ENCODE results near the gene PCDHGB2.
"Not testable (repeated sequence)": the region's sequence is repeated elsewhere in the genome, so short reads cannot be mapped to it uniquely, and the experiment has no call there.

PCDHGB2 gene

DNA sequence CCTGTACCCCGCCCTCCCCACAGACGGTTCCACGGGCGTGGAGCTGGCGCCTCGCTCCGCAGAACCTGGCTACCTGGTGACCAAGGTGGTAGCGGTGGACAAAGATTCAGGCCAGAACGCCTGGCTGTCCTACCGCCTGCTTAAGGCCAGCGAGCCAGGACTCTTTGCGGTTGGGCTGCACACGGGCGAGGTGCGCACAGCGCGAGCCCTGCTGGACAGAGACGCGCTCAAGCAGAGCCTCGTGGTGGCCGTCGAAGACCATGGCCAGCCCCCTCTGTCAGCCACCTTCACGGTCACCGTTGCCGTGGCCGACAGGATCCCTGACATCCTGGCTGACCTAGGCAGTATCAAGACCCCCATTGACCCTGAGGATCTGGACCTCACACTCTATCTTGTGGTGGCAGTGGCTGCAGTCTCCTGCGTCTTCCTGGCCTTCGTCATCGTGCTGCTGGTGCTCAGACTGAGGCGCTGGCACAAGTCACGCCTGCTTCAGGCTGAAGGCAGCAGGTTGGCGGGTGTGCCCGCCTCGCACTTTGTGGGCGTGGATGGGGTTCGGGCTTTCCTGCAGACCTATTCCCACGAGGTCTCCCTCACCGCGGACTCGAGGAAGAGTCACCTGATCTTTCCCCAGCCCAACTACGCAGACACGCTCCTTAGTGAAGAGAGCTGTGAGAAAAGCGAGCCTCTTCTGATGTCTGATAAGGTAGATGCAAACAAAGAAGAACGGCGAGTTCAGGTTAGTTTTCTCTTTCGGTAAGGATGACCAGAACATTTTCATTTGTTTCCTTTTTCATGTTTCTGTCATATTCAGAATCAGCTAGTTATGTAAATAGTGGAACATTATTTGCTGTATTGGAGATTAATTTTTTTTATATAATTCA lies 6.5 kb downstream of the PCDHGB2 start:
- Histone ChIP-seq H3K4me1 (ENCODE audit: control insufficient read depth, insufficient read depth, low read length) (no peaks in the 10 kb centered on the region), H3K27me3 (ENCODE audit: control insufficient read depth, insufficient read depth, low read length, poor library complexity, severe bottlenecking) (no peaks in the 10 kb centered on the region), H3K36me3 (ENCODE audit: control insufficient read depth, insufficient read depth, low read length) (peaks cover 4% of the 10 kb centered on the region), H3K9me3 (ENCODE audit: control insufficient read depth, low read length) (peaks cover 2% of the 10 kb centered on the region), H3K4me3 (ENCODE audit: insufficient read depth, low read depth, low read length) (no peak overlapping the region), H3K27ac (ENCODE audit: insufficient read depth, low read depth, low read length, poor library complexity, severe bottlenecking) (no peak overlapping the region)
- WGBS, 2 experiments: 95% methylated on average over 46 of the region's 46 CpGs

DNA sequence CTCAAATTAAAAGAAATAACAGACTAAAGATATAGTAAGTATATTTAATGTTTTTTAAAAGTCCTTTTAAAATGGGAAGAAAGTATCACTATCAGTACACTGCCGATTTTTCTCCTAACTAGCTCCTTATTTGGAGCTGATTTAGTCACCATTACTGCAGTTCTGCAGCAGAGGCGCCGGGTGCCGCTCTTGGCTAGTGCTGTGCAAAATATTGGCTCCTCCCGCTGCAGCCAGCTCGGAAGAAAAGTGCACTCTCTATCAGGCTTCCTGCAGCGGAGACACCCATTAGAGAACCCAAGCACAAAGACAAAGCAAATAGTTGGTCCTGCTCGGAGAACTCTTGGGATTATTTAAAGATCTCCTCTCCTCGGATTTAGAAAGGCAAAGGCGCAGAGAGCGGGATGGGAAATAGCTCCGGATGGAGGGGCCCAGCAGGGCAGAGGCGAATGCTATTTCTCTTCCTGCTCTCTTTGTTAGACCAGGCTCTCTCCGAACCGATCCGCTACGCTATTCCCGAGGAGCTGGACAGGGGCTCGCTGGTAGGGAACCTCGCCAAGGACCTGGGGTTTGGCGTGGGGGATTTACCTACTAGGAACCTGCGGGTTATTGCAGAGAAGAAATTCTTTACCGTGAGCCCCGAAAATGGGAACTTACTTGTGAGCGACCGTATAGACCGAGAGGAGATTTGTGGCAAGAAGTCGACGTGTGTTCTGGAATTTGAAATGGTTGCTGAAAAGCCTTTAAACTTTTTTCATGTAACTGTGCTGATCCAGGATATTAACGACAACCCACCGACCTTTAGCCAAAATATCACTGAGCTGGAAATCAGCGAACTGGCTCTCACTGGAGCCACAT lies 10.4 kb downstream of the PCDHGB2 start, which contains the start of gene PCDHGB3:
Gene PCDHGB3, plus strand, starts transcription at position 249 of the 855 bp plus-strand sequence. Its CDS starts 153 bp downstream, at position 402.
- 94 to 95% methylated on average over 32 of the region's 32 CpGs for WGBS, 2 experiments
- H3K9me3 ChIP-seq (ENCODE audit: control insufficient read depth, low read length): peaks cover 10% of the 10 kb centered on the region
- no peak within 1 kb of the TSS for H3K27ac ChIP-seq (ENCODE audit: insufficient read depth, low read depth, low read length, poor library complexity, severe bottlenecking)
- no peaks in the 10 kb centered on the region for H3K27me3 ChIP-seq (ENCODE audit: control insufficient read depth, insufficient read depth, low read length, poor library complexity, severe bottlenecking)
- H3K4me1 ChIP-seq (ENCODE audit: control insufficient read depth, insufficient read depth, low read length): no peaks in the 10 kb centered on the region
- no peak within 1 kb of the TSS for H3K4me3 ChIP-seq (ENCODE audit: insufficient read depth, low read depth, low read length)
- H3K36me3 ChIP-seq (ENCODE audit: control insufficient read depth, insufficient read depth, low read length): no peaks in the 10 kb centered on the region

DNA sequence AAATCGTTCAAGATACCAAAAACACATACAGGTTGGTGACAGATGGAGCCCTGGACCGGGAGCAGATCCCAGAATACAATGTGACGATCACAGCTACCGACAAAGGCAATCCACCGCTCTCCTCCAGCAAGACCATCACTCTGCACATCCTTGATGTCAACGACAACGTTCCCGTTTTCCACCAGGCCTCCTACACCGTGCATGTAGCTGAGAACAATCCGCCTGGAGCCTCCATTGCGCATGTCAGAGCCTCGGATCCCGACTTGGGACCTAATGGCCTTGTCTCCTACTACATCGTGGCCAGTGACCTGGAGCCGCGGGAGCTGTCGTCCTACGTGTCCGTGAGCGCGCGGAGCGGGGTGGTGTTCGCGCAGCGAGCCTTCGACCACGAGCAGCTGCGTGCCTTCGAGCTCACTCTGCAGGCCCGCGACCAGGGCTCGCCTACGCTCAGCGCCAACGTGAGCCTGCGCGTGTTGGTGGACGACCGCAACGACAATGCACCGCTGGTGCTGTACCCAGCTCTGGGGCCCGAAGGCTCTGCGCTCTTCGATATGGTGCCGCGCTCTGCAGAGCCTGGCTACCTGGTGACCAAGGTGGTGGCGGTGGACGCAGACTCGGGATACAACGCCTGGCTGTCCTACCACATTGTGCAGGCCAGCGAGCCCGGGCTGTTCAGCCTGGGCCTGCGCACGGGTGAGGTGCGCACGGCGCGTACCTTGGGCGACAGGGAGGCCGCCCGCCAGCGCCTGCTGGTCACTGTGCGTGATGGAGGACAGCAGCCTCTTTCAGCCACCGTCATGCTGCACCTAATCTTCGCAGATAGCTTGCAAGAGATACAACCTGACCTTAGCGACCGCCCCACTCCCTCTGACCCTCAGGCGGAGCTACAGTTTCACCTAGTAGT lies 12.0 kb downstream of the PCDHGB2 start:
- Histone ChIP-seq H3K4me3 (ENCODE audit: insufficient read depth, low read depth, low read length) (no peak overlapping the region), H3K9me3 (ENCODE audit: control insufficient read depth, low read length) (peaks cover 10% of the 10 kb centered on the region)
- 95 to 96% methylated on average over 69 of the region's 69 CpGs for WGBS, 2 experiments

DNA sequence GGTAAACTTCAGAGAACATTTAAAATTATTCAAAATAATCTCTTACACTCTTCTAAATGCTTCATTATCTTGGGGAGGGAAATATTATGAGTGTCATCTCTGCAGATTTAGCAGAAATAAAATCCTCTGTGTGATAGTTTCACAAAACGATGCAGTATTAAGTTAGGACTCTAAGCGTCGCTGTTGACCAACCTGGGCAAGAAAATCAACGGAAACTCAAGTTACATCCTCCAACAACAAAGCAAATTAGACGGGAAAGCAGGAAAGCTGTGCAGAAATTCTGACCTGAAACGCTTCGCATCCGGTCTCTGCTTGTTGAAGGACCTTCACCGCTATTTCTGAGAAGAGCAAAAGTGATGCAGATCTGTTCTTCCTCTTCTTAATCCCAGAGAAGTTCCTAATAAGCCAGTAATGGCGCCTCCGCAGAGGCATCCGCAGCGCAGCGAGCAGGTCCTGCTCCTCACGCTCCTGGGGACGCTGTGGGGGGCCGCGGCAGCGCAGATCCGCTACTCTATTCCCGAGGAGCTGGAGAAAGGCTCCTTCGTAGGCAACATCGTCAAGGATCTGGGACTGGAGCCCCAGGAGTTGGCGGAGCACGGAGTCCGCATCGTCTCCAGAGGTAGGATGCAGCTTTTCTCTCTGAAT lies 14.0 kb downstream of the PCDHGB2 start, which contains the start of gene PCDHGA6:
Gene PCDHGA6, plus strand, starts transcription at position 219 of the 645 bp plus-strand sequence. Its CDS starts 193 bp downstream, at position 412.
- no peaks in the 10 kb centered on the region for H3K27me3 ChIP-seq (ENCODE audit: control insufficient read depth, insufficient read depth, low read length, poor library complexity, severe bottlenecking)
- H3K4me1 ChIP-seq (ENCODE audit: control insufficient read depth, insufficient read depth, low read length): no peaks in the 10 kb centered on the region
- 94% methylated on average over 27 of the region's 27 CpGs for whole genome bisulfite sequencing, 2 experiments
- H3K27ac ChIP-seq (ENCODE audit: insufficient read depth, low read depth, low read length, poor library complexity, severe bottlenecking): no peak within 1 kb of the TSS
- no peaks in the 10 kb centered on the region for H3K36me3 ChIP-seq (ENCODE audit: control insufficient read depth, insufficient read depth, low read length)
- H3K9me3 ChIP-seq (ENCODE audit: control insufficient read depth, low read length): peaks cover 10% of the 10 kb centered on the region
- no peak within 1 kb of the TSS for H3K4me3 ChIP-seq (ENCODE audit: insufficient read depth, low read depth, low read length)

More for the DNA sequence above, 12.0 kb downstream of the PCDHGB2 start:
- Histone ChIP-seq H3K27ac (ENCODE audit: insufficient read depth, low read depth, low read length, poor library complexity, severe bottlenecking) (no peak overlapping the region), H3K4me1 (ENCODE audit: control insufficient read depth, insufficient read depth, low read length) (no peaks in the 10 kb centered on the region), H3K27me3 (ENCODE audit: control insufficient read depth, insufficient read depth, low read length, poor library complexity, severe bottlenecking) (no peaks in the 10 kb centered on the region), H3K36me3 (ENCODE audit: control insufficient read depth, insufficient read depth, low read length) (no peaks in the 10 kb centered on the region)

DNA sequence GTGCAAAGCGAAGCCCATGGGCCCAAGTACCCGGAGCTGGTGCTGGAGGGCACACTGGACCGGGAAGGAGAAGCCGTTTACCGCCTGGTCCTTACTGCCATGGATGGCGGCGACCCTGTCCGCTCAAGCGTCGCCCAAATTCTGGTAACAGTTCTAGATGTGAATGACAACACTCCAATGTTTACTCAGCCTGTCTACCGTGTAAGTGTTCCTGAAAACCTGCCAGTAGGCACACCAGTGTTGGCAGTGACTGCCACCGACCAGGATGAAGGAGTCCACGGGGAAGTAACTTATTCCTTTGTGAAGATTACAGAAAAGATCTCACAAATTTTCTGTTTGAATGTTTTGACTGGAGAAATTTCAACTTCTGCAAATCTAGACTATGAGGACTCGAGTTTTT lies 14.8 kb downstream of the PCDHGB2 start:
- H3K27ac ChIP-seq (ENCODE audit: insufficient read depth, low read depth, low read length, poor library complexity, severe bottlenecking): no peak overlapping the region
- no peaks in the 10 kb centered on the region for H3K4me1 ChIP-seq (ENCODE audit: control insufficient read depth, insufficient read depth, low read length)
- H3K9me3 ChIP-seq (ENCODE audit: control insufficient read depth, low read length): peaks cover 10% of the 10 kb centered on the region
- WGBS, 2 experiments: 94 to 96% methylated on average over 14 of the region's 14 CpGs
- no peak overlapping the region for H3K4me3 ChIP-seq (ENCODE audit: insufficient read depth, low read depth, low read length)
- no peaks in the 10 kb centered on the region for H3K27me3 ChIP-seq (ENCODE audit: control insufficient read depth, insufficient read depth, low read length, poor library complexity, severe bottlenecking)
- no peaks in the 10 kb centered on the region for H3K36me3 ChIP-seq (ENCODE audit: control insufficient read depth, insufficient read depth, low read length)

DNA sequence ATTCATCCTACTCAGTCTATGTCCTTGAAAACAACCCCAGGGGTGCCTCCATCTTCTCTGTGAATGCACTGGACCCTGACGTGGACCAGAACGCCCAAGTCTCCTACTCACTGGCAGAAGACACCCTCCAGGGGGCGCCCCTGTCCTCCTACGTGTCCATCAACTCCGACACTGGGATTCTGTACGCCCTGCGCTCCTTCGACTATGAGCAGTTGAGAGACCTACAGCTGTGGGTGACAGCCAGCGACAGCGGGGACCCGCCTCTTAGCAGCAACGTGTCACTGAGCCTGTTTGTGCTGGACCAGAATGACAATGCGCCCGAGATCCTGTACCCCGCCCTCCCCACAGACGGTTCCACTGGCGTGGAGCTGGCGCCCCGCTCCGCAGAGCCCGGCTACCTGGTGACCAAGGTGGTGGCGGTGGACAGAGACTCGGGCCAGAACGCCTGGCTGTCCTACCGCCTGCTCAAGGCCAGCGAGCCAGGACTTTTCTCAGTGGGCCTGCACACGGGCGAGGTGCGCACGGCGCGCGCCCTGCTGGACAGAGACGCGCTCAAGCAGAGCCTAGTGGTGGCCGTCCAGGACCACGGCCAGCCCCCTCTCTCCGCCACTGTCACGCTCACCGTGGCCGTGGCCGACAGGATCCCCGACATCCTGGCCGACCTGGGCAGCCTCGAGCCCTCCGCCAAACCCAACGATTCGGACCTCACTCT lies 15.8 kb downstream of the PCDHGB2 start:
- H3K27ac ChIP-seq (ENCODE audit: insufficient read depth, low read depth, low read length, poor library complexity, severe bottlenecking); H3K9me3 ChIP-seq (ENCODE audit: control insufficient read depth, low read length); H3K4me3 ChIP-seq (ENCODE audit: insufficient read depth, low read depth, low read length); H3K36me3 ChIP-seq (ENCODE audit: control insufficient read depth, insufficient read depth, low read length); H3K4me1 ChIP-seq (ENCODE audit: control insufficient read depth, insufficient read depth, low read length); H3K27me3 ChIP-seq (ENCODE audit: control insufficient read depth, insufficient read depth, low read length, poor library complexity, severe bottlenecking): not testable (repeated sequence)
- 94 to 96% methylated on average over 36 of the region's 48 CpGs for WGBS, 2 experiments

DNA sequence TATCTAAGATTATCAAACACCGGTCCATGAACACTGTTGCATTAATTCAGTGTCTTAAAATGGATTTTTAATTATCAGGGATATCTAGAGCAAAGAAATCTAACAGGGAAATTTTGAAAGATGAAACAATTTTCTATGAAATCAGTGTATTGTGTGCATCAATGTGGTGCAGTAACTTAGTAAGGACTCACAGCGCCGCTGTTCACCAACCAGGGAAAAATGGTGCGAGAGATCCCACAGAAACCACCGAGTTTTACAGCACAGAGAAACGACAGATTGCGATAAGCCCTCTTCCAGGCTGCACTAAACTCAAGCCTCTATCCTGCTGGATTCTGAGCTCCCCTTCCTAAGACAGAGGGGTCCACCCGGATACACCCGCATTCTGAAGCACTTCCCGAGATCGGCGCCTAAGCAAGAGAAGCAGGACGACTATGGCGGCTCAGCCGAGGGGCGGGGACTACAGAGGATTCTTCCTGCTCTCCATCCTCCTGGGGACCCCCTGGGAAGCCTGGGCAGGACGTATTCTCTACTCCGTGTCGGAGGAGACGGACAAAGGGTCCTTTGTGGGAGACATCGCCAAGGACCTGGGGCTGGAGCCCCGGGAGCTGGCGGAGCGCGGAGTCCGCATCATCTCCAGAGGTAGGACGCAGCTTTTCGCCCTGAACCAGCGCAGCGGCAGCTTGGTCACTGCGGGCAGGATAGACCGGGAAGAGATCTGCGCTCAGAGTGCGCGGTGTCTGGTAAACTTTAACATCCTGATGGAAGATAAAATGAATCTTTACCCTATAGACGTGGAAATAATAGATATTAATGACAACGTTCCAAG lies 22.9 kb downstream of the PCDHGB2 start, which contains the start of gene PCDHGA7:
Gene PCDHGA7, plus strand, starts transcription at position 274 of the 826 bp plus-strand sequence. Its CDS starts 158 bp downstream, at position 432.
- WGBS, 2 experiments: 94 to 95% methylated on average over 37 of the region's 37 CpGs
- no peak within 1 kb of the TSS for H3K4me3 ChIP-seq (ENCODE audit: insufficient read depth, low read depth, low read length)
- no peaks in the 10 kb centered on the region for H3K4me1 ChIP-seq (ENCODE audit: control insufficient read depth, insufficient read depth, low read length)
- peaks cover 2% of the 10 kb centered on the region for H3K9me3 ChIP-seq (ENCODE audit: control insufficient read depth, low read length)
- H3K27me3 ChIP-seq (ENCODE audit: control insufficient read depth, insufficient read depth, low read length, poor library complexity, severe bottlenecking): no peaks in the 10 kb centered on the region
- H3K27ac ChIP-seq (ENCODE audit: insufficient read depth, low read depth, low read length, poor library complexity, severe bottlenecking): no peak within 1 kb of the TSS
- no peaks in the 10 kb centered on the region for H3K36me3 ChIP-seq (ENCODE audit: control insufficient read depth, insufficient read depth, low read length)

DNA sequence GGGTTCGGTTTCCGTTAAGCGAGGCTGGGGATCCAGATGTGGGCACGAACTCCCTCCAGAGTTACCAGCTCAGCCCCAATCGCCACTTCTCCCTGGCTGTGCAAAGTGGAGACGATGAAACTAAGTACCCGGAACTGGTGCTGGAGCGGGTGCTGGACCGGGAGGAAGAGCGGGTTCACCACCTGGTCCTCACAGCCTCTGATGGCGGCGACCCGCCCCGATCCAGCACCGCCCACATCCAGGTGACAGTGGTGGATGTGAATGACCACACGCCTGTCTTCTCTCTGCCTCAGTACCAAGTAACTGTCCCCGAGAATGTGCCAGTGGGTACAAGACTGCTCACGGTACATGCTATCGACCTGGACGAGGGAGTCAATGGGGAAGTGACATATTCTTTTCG lies 23.6 kb downstream of the PCDHGB2 start:
- H3K4me1 ChIP-seq (ENCODE audit: control insufficient read depth, insufficient read depth, low read length): no peaks in the 10 kb centered on the region
- peaks cover 3% of the 10 kb centered on the region for H3K9me3 ChIP-seq (ENCODE audit: control insufficient read depth, low read length)
- no peaks in the 10 kb centered on the region for H3K36me3 ChIP-seq (ENCODE audit: control insufficient read depth, insufficient read depth, low read length)
- no peak overlapping the region for H3K4me3 ChIP-seq (ENCODE audit: insufficient read depth, low read depth, low read length)
- H3K27me3 ChIP-seq (ENCODE audit: control insufficient read depth, insufficient read depth, low read length, poor library complexity, severe bottlenecking): no peaks in the 10 kb centered on the region
- no peak overlapping the region for H3K27ac ChIP-seq (ENCODE audit: insufficient read depth, low read depth, low read length, poor library complexity, severe bottlenecking)
- 94 to 96% methylated on average over 21 of the region's 21 CpGs for WGBS, 2 experiments

Data from ectodermal cell (in vitro differentiated cells).